GM04504 (cell line): ENCODE results near the gene ADAMTSL1.

ENCODE experiments used
- DNase-seq: peaks from one replicate; pipeline ENCODE4 v3.0.0-alpha.2; 2012; ENCODE audit warnings: low read depth

The ADAMTSL1 gene

GRCh38 chr9:18703151-18703900 lies 229.4 kb downstream of the ADAMTSL1 start:
- DNase-seq = no peak

GRCh38 chr9:18703901-18704379 lies 230.0 kb downstream of the ADAMTSL1 start:
- DNase-seq = no peak

GRCh38 chr9:18705796-18706392 lies 231.9 kb downstream of the ADAMTSL1 start:
- DNase-seq = no peak

GRCh38 chr9:18706648-18707047 lies 232.7 kb downstream of the ADAMTSL1 start:
- no peak for DNase-seq

GRCh38 chr9:18707061-18707461 lies 233.1 kb downstream of the ADAMTSL1 start:
- no peak for DNase-seq

- no peak for DNase-seq
These were observed 233.7 kb downstream of the ADAMTSL1 start for GRCh38 chr9:18707489-18708205.

- no peak for DNase-seq
These were observed 234.5 kb downstream of the ADAMTSL1 start for GRCh38 chr9:18708429-18708828.

GRCh38 chr9:18710065-18710464 lies 236.1 kb downstream of the ADAMTSL1 start:
- no peak for DNase-seq

GRCh38 chr9:18717759-18718158 lies 243.8 kb downstream of the ADAMTSL1 start:
- no peak for DNase-seq

- no peak for DNase-seq
These were observed 244.4 kb downstream of the ADAMTSL1 start for GRCh38 chr9:18718393-18718792.

- no peak for DNase-seq
These were observed 245.0 kb downstream of the ADAMTSL1 start for GRCh38 chr9:18718932-18719331.

- no peak for DNase-seq
These were observed 246.7 kb downstream of the ADAMTSL1 start for GRCh38 chr9:18720691-18721090.

- no peak for DNase-seq
These were observed 247.5 kb downstream of the ADAMTSL1 start for GRCh38 chr9:18721267-18721994.

GRCh38 chr9:18721995-18722310 lies 248.0 kb downstream of the ADAMTSL1 start:
- DNase-seq = no peak

GRCh38 chr9:18722882-18723281 lies 248.9 kb downstream of the ADAMTSL1 start:
- no peak for DNase-seq

GRCh38 chr9:18723366-18723765 lies 249.4 kb downstream of the ADAMTSL1 start:
- DNase-seq = no peak

GRCh38 chr9:18726546-18726945 lies 252.6 kb downstream of the ADAMTSL1 start:
- DNase-seq = no peak

- no peak for DNase-seq
These were observed 254.0 kb downstream of the ADAMTSL1 start for GRCh38 chr9:18727904-18728303.

- no peak for DNase-seq
These were observed 254.7 kb downstream of the ADAMTSL1 start for GRCh38 chr9:18728642-18729041.

GRCh38 chr9:18730241-18730640 lies 256.3 kb downstream of the ADAMTSL1 start:
- no peak for DNase-seq

- DNase-seq = no peak
These were observed 265.2 kb downstream of the ADAMTSL1 start for GRCh38 chr9:18739127-18739526.

- DNase-seq = no peak
These were observed 265.8 kb downstream of the ADAMTSL1 start for GRCh38 chr9:18739641-18740318.
